Fibroblast of lung (primary cell): ENCODE data around the gene LBHD1. TPM values are rescaled to one million over a fixed set of nuclear protein-coding genes. Genes with fewer than 3 reads are reported as not detected.

Experiments
- DNase-seq, 2 donors: peaks; one replicate each; pipeline versions ENCODE4 v3.0.0 to v3.0.0-alpha.2; 2010; ENCODE audit warnings: low read depth in 2 of 2
- H2AFZ ChIP-seq: 2 replicates; pipeline ENCODE4 v1.5.1; 2012; ENCODE audit warnings: low read length, control low read depth, inconsistent platforms
- H3K27ac ChIP-seq: 2 replicates; pipeline ENCODE4 v1.5.1; 2011; ENCODE audit warnings: low read length, control low read depth; ENCODE audit not compliant: insufficient read depth
- H3K27me3 ChIP-seq: 2 replicates; pipeline ENCODE4 v1.5.1; 2011; ENCODE audit warnings: mild to moderate bottlenecking, low read length; ENCODE audit not compliant: control insufficient read depth, insufficient read depth
- H3K36me3 ChIP-seq: 2 replicates; pipeline ENCODE4 v1.5.1; 2011; ENCODE audit warnings: low read length; ENCODE audit not compliant: control insufficient read depth, insufficient read depth
- H3K4me1 ChIP-seq: 2 replicates; pipeline ENCODE4 v1.5.1; 2011; ENCODE audit warnings: low read length; ENCODE audit not compliant: control insufficient read depth, insufficient read depth; ENCODE audit errors: extremely low read depth
- H3K4me2 ChIP-seq: 2 replicates; pipeline ENCODE4 v1.5.1; 2011; ENCODE audit warnings: low read length, control low read depth; ENCODE audit not compliant: insufficient read depth; ENCODE audit errors: extremely low read depth
- H3K4me3 ChIP-seq, 4 experiments: fragments of 200-600 bp in 1 of 4; sonication (generic) in 1 of 4; replicated peaks in 1 of 4; 2 replicates each; pipeline ENCODE4 v1.5.1; 2011 to 2016; ENCODE audit warnings: low read length in 4 of 4, low read depth in 3 of 4, mild to moderate bottlenecking in 3 of 4, control low read depth in 2 of 4, inconsistent platforms in 1 of 4, mixed read lengths in 1 of 4; ENCODE audit not compliant: insufficient read depth in 1 of 4; ENCODE audit errors: control extremely low read depth in 1 of 4
- H3K79me2 ChIP-seq: 2 replicates; pipeline ENCODE4 v1.5.1; 2012; ENCODE audit warnings: mild to moderate bottlenecking, low read length, inconsistent platforms; ENCODE audit not compliant: control insufficient read depth, insufficient read depth
- H3K9ac ChIP-seq: 2 replicates; pipeline ENCODE4 v1.5.1; 2011; ENCODE audit warnings: mild to moderate bottlenecking, low read length, control low read depth; ENCODE audit not compliant: insufficient read depth
- H3K9me3 ChIP-seq: 2 replicates; pipeline ENCODE4 v1.5.1; 2012; ENCODE audit warnings: low read depth, low read length; ENCODE audit not compliant: control insufficient read depth, insufficient read depth
- H4K20me1 ChIP-seq: 2 replicates; pipeline ENCODE4 v1.5.1; 2011; ENCODE audit warnings: low read length; ENCODE audit not compliant: control insufficient read depth, insufficient read depth; ENCODE audit errors: extremely low read depth
- EZH2 ChIP-seq: IDR thresholded peaks from 2 replicates; pipeline ENCODE4 v1.5.1; 2012; ENCODE audit warnings: low read length, control low read depth, mild to moderate bottlenecking; ENCODE audit errors: missing control alignments
- polyA plus RNA-seq, 2 donors: library from polyadenylated mRNA; depleted of rRNA in 1 of 2; stranded (reverse) in 1 of 2; unstranded in 1 of 2; fragments of >200 nt; gene quantifications; 2 replicates each; pipeline ENCODE4 v1.2.1, GENCODE V29; 2011 to 2012; ENCODE audit warnings: missing spikeins in 1 of 2
- total RNA-seq: library from RNA; depleted of rRNA; stranded (reverse); fragments of >200 nt; gene quantifications from 2 replicates; pipeline ENCODE4 v1.2.1, GENCODE V29; 2014
- TF ChIP-seq, protein P1 (sequence below), 2 donors: IDR thresholded peaks in 1 of 2; conservative IDR thresholded peaks in 1 of 2; 1 replicate in 1 of 2; 2 replicates in 1 of 2; pipeline ENCODE4 v1.5.1; 2011 to 2012; ENCODE audit warnings: low read length in 2 of 2, control low read depth in 1 of 2, inconsistent platforms in 1 of 2, low read depth in 1 of 2, mild to moderate bottlenecking in 1 of 2

LBHD1 gene
- total and polyA plus RNA-seq, 2 donors (not counting 1 experiment from before 2014, with no cell fraction given) = 3.4 to 4.5 TPM

DNA sequence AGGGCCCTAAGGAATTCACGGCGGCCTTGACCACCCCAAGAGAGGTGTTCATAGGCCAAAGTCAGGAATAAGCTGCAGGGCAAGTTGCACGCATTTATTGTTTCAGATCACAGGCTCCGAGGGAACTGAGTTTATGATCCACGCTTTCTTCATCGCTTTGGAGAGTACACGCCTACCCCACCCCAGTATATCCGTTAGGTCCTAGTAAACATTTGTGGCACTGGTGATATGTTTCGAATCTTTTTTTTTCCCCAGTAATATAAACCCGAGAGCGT, 26.5 kb downstream of the LBHD1 start:
- Histone ChIP-seq H3K9ac (peak overlapping the region; percentile 90), H2AFZ (no peak overlapping the region), H3K79me2 (peaks cover 49% of the 10 kb centered on the region), H3K4me1 (peaks cover 8% of the 10 kb centered on the region), H3K9me3 (no peaks in the 10 kb centered on the region), H3K27me3 (no peaks in the 10 kb centered on the region), H3K27ac (peak overlapping the region; percentile 88), H3K36me3 (peaks cover 16% of the 10 kb centered on the region), H4K20me1 (no peaks in the 10 kb centered on the region), H3K4me3 (peak overlapping the region; percentile 73 to 96 (median 79)), H3K4me2 (peak overlapping the region; percentile 97)
- no peak for DNase-seq
- TF ChIP-seq, protein P1, sequence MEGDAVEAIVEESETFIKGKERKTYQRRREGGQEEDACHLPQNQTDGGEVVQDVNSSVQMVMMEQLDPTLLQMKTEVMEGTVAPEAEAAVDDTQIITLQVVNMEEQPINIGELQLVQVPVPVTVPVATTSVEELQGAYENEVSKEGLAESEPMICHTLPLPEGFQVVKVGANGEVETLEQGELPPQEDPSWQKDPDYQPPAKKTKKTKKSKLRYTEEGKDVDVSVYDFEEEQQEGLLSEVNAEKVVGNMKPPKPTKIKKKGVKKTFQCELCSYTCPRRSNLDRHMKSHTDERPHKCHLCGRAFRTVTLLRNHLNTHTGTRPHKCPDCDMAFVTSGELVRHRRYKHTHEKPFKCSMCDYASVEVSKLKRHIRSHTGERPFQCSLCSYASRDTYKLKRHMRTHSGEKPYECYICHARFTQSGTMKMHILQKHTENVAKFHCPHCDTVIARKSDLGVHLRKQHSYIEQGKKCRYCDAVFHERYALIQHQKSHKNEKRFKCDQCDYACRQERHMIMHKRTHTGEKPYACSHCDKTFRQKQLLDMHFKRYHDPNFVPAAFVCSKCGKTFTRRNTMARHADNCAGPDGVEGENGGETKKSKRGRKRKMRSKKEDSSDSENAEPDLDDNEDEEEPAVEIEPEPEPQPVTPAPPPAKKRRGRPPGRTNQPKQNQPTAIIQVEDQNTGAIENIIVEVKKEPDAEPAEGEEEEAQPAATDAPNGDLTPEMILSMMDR (conservative IDR thresholded peaks at IDR 0.05 in 1 of 2, IDR thresholded peaks at IDR 0.05 in 1 of 2; ENCODE audit: low read depth in 1 of 2, low read length in 2 of 2) = no peak
- no peak for TF ChIP-seq EZH2

DNA sequence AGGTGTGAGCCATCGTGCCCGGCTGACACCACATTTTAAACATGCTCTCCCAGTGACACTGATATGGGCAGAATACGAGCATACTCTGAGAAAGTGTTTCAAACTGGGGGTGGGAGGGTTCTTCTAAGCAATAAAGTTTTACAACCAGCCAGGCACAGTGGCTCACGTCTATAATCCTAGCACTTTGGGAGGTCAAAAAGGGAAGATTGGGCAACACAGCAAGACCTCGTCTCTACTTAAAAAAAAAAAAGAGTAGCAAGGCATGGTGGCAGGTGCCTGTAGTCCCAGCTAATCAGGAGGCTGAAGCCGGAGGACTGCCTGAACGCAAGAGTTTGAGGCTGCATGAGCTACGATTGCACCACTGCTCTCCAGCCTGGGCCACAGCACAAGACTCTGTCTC, 27.8 kb downstream of the LBHD1 start:
- no peaks in the 10 kb centered on the region for H3K9me3 ChIP-seq
- H3K36me3 ChIP-seq = peaks cover 12% of the 10 kb centered on the region
- TF ChIP-seq, protein P1 (conservative IDR thresholded peaks at IDR 0.05 in 1 of 2, IDR thresholded peaks at IDR 0.05 in 1 of 2; ENCODE audit: low read depth in 1 of 2, low read length in 2 of 2) = no peak
- TF ChIP-seq EZH2 = no peak
- no peak overlapping the region for H3K27ac ChIP-seq
- H3K4me1 ChIP-seq = peaks cover 8% of the 10 kb centered on the region
- no peak overlapping the region for H3K4me3 ChIP-seq
- H3K9ac ChIP-seq = no peak overlapping the region
- no peaks in the 10 kb centered on the region for H3K27me3 ChIP-seq
- peaks cover 51% of the 10 kb centered on the region for H3K79me2 ChIP-seq
- no peak overlapping the region for H2AFZ ChIP-seq
- no peaks in the 10 kb centered on the region for H4K20me1 ChIP-seq
- H3K4me2 ChIP-seq = no peak overlapping the region
- no peak for DNase-seq

DNA sequence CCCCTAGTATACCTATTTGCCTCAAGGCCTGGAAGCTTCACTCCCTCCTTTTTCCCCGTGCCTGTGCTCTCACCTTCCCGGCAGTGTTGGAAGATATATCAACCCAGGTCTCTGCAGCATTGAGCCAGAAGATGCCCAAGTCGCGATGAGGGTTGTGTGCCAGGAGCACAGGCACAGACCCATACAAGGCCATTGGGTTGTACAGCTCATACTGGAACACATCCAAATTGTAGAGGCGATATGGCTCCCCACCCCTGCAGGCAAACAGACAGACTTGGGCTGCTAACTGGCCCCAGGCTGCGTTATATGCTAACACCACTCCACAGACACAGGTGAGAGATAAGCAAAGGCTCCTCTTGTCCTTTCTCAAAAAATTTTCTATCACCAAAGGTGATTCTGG, 39.6 kb downstream of the LBHD1 start:
- no peak overlapping the region for H3K4me2 ChIP-seq
- H4K20me1 ChIP-seq = no peaks in the 10 kb centered on the region
- no peak for TF ChIP-seq EZH2
- TF ChIP-seq, protein P1 (conservative IDR thresholded peaks at IDR 0.05 in 1 of 2, IDR thresholded peaks at IDR 0.05 in 1 of 2; ENCODE audit: low read depth in 1 of 2, low read length in 2 of 2) = no peak
- H3K79me2 ChIP-seq = no peaks in the 10 kb centered on the region
- no peak overlapping the region for H3K9ac ChIP-seq
- peaks cover 41% of the 10 kb centered on the region for H3K36me3 ChIP-seq
- H2AFZ ChIP-seq = no peak overlapping the region
- no peak for DNase-seq
- H3K4me3 ChIP-seq = no peak overlapping the region
- H3K27ac ChIP-seq = no peak overlapping the region
- H3K27me3 ChIP-seq = no peaks in the 10 kb centered on the region
- no peaks in the 10 kb centered on the region for H3K9me3 ChIP-seq
- H3K4me1 ChIP-seq = no peaks in the 10 kb centered on the region
